CD4-positive, alpha-beta T cell treated with Interleukin-4 for 4 hours (primary cell): ENCODE results near the gene MRPS18B.

Experiments used
- DNase-seq: peaks from one replicate; pipeline ENCODE4 v3.0.0-alpha.2; 2020

Gene MRPS18B

GRCh38 chr6:30617565-30618269 is at the start of gene MRPS18B:
TSS of gene MRPS18B (plus strand) at chr6:30617840. CDS start at chr6:30617866, 26 bp downstream.
- peak; percentile 99 for DNase-seq

GRCh38 chr6:30568245-30568644 is 49.4 kb upstream of the MRPS18B start:
- DNase-seq: peak; percentile 75

DNA sequence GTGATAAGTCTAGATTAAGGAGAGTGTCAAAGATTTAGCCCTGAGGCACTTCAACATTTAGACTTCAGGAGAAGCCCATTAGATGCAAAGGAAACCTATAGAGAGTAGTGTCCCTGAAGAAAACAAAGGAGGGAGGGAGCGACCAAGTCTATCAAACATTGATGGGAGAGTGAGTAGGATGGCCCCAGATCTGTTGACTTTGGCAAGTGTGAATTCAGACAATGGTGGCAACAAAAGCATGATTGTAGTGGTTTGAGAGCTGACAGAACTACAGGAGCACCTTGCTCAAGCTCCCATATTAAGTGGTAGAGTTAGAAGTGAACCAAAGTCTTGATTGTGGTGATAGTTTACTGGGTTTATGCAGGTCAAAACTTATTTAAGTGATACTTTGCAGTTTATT is 47.4 kb upstream of the MRPS18B start:
- DNase-seq: no peak

DNA sequence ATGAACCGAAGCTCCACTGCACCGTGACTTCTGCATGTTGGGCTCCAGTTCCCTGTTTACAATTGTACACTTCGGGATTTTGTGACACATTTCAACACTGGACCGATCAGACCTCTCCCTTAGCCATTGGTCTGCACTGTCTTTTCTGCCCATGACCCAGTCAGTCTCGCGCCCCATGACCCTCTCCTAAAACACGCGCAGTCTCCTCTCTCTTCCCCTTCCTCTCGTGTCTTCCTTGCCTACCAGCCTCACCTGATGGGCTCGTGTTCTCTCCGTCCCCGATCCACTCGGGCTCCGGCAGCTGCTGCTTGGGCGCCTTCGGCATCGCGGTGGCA is 46.9 kb upstream of the MRPS18B start:
- no peak for DNase-seq

- DNase-seq: peak; percentile 97
Measured at GRCh38 chr6:30571075-30571761, 46.4 kb upstream of the MRPS18B start, which contains the start of gene ABCF1. TSS of gene ABCF1 (plus strand) at chr6:30571442. CDS start at chr6:30571488, 46 bp downstream.

DNA sequence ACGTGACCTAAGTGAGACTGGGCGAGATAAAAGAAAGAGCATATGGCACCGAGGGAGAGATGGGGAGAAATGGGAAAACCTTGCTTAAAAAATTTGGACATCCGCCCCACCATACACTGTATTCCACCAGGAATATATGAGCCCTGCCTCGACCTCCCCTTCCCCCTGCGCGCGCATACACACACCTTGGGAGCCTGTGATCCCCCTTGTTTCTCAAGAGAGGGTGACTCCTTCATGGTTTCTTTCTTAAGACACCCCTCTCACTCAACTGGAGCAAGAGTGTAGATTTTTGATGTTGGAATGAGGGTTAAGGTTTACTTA is 45.9 kb upstream of the MRPS18B start:
- DNase-seq: no peak

GRCh38 chr6:30572148-30572547 is 45.5 kb upstream of the MRPS18B start:
- no peak for DNase-seq

GRCh38 chr6:30573113-30573512 is 44.5 kb upstream of the MRPS18B start:
- DNase-seq: no peak

- DNase-seq: no peak
Measured at GRCh38 chr6:30578051-30578450, 39.6 kb upstream of the MRPS18B start.

DNA sequence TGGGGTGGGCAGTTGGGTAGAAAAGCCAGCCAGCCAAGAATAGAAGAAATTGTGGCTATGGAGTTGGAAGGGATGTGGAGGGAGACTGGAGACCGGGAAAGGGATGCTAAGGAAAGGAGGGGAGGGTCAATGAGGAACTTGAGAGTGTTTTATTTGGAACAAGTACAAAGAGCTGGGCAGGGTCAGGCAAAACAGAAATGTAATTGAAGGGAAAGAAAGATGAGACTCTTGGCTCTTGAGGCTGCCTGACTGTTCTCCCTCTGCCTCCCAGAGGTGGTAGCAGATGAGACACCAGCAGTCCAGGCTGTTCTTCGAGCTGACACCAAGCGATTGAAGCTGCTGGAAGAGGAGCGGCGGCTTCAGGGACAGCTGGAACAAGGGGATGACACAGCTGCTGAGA is 33.7 kb upstream of the MRPS18B start:
- DNase-seq: no peak

GRCh38 chr6:30589754-30590358 is 27.8 kb upstream of the MRPS18B start:
- no peak for DNase-seq

- DNase-seq: no peak
Measured at GRCh38 chr6:30590509-30590908, 27.1 kb upstream of the MRPS18B start.

DNA sequence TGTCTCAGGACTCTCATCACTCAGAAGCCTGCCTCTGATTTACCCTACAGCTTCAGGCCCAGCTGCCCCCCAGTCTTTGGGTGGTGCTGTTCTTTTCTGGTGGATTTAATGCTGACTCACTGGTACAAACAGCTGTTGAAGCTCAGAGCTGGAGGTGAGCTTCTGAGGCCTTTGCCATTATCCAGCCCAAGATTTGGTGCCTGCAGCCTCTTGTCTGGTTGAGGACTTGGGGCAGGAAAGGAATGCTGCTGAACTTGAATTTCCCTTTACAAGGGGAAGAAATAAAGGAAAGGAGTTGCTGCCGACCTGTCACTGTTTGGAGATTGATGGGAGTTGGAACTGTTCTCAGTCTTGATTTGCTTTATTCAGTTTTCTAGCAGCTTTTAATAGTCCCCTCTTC is 26.6 kb upstream of the MRPS18B start:
- DNase-seq: no peak

- no peak for DNase-seq
Measured at GRCh38 chr6:30592287-30592686, 25.4 kb upstream of the MRPS18B start.

- DNase-seq: peak; percentile 79
Measured at GRCh38 chr6:30597315-30598144, 20.1 kb upstream of the MRPS18B start.

- no peak for DNase-seq
Measured at GRCh38 chr6:30598912-30599624, 18.6 kb upstream of the MRPS18B start.

DNA sequence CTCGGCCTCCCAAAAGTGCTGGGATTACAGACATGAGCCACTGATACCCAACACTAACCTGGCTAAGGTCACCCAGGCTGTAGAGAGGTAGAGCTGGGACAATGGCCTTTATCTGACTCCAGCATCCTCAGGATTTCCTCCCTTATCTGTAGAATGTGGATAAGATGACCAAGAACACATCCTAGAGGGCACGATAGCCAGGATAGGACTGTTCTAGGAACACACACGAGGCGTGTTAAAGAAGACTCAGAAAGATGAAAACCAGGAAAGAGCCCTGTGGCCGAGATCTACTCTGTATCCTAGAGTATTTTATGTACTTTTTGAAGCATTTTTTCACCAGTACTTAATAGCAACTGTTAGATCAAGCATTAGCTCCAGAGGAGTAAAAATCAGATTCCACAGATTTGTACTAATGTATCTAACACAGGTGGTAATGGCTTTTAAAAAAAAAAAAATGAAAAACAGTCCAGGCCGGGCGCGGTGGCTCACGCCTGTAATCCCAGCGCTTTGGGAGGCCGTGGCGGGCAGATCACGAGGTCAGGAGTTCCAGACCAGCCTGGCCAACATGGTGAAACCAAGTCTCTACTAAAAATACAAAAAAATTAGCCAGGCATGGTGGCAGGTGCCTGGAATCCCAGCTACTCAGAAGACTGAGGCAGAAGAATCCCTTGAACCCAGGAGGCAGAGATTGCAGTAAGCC is 17.9 kb upstream of the MRPS18B start:
- DNase-seq: no peak

- no peak for DNase-seq
Measured at GRCh38 chr6:30600451-30600961, 17.1 kb upstream of the MRPS18B start.

- no peak for DNase-seq
Measured at GRCh38 chr6:30601436-30601814, 16.2 kb upstream of the MRPS18B start.

DNA sequence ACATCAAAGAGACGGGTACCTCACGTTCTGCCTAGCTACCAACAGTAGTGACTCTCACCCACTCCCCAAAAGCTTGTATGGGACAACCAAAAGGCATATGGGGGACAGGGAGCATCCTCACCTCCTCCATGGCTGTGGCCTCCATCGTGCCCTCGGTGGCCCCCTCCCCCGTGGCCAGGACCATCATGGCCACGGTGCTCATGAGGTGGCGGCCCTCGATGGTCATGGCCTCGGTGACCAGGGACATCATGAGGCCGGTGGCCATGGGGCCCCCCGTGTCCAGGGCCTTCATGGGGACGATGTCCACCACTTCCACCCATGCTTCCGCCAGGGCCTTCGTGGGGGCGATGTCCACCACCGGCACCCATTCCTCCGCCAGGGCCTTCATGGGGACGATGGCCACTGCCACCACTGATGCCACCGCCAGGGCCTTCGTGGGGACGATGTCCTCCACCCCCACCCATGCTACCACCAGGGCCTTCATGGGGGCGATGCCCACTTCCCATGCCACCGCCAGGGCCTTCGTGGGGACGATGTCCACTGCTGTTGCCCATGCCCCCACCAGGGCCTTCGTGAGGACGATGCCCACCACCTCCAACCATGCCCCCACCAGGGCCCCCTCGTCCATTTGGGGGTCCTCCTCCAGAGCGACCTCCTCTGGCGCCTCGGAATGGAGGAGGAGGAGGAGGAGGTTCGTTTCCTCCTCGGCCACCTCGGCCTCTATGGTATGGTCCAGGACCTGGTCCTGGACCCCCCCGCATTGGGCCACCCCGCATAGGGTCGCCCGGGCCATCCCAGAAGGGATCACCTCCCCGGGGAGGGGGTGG is 15.6 kb upstream of the MRPS18B start:
- DNase-seq: no peak

GRCh38 chr6:30603961-30604360 is 13.7 kb upstream of the MRPS18B start:
- DNase-seq: no peak
